Measurements from ENCODE around the gene PRDM9.

The PRDM9 gene

DNA sequence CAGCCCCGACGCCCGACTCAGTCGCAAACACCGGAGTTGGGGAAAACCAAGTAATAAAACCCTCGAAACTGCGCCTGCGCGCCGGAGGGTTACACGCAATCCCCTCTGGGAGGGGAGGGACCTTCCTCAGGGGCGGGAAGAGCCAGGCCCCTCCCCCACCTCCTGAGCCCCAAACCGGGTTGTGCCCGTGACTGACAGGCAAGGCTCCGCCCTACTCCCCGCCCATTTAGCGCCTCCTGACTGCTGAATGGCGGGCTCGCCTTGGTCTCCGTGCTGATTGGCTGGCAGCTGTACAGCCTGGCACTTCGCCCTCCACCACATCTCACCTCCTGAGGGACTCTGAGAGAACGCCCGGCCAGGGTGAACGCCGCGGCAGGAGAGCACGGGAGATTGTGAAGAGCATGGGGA lies at the start of gene PRDM9:
PRDM9 (plus strand) TSS at position 332 of the 408 bp plus-strand sequence. CDS start 1,425 bp downstream, outside the sequence.
- no peak for DNase-seq (ENCODE audit: low spot score)
- TF ChIP-seq, protein P1, sequence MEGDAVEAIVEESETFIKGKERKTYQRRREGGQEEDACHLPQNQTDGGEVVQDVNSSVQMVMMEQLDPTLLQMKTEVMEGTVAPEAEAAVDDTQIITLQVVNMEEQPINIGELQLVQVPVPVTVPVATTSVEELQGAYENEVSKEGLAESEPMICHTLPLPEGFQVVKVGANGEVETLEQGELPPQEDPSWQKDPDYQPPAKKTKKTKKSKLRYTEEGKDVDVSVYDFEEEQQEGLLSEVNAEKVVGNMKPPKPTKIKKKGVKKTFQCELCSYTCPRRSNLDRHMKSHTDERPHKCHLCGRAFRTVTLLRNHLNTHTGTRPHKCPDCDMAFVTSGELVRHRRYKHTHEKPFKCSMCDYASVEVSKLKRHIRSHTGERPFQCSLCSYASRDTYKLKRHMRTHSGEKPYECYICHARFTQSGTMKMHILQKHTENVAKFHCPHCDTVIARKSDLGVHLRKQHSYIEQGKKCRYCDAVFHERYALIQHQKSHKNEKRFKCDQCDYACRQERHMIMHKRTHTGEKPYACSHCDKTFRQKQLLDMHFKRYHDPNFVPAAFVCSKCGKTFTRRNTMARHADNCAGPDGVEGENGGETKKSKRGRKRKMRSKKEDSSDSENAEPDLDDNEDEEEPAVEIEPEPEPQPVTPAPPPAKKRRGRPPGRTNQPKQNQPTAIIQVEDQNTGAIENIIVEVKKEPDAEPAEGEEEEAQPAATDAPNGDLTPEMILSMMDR (conservative IDR thresholded peaks at IDR 0.05; ENCODE audit: low read depth): no peak
- H3K27ac ChIP-seq: no peak within 1 kb of the TSS
- POLR2A ChIA-PET (ENCODE audit: low non-redundant PET): no interaction called here
- CTCF ChIA-PET: interaction anchor here (0.6 kb wide), 1 partner anchor 384 kb away, joined by 3 read pairs; no protein-coding TSS in a partner anchor

GRCh38 chr5:23457780-23458179 lies 49.6 kb upstream of the PRDM9 start:
- TF ChIP-seq, protein P1 (conservative IDR thresholded peaks at IDR 0.05; ENCODE audit: low read depth): no peak
- DNase-seq (ENCODE audit: low spot score): no peak
- H3K27ac ChIP-seq: no peak overlapping the region
- ChIA-PET POLR2A (ENCODE audit: low non-redundant PET) (no interaction called here), CTCF (interaction anchor here (0.7 kb wide), 1 partner anchor 255 kb away, joined by 4 read pairs; no protein-coding TSS in a partner anchor)

DNA sequence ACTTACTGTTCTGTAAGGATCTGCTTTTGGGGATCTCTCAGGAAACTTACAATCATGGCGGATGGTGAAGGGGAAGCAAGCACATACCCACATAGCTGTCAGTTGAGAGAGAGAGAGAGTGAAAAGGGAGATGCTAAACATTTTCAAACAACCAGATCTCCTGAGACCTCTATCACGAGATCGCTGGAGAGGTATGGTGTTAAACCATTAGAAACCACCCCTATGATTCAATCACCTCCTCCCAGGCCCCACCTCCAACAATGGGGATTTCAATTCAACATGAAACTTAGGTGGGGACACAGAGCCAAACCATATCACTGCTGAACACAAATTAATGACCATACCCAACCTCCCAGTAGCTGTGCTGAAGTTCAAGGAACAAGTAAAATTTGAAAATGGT lies 48.2 kb upstream of the PRDM9 start:
- TF ChIP-seq, protein P1 (conservative IDR thresholded peaks at IDR 0.05; ENCODE audit: low read depth): no peak
- ChIA-PET CTCF (interaction anchor here (1.3 kb wide), 1 partner anchor 11 kb away, joined by 4 read pairs; no protein-coding TSS in a partner anchor), POLR2A (ENCODE audit: low non-redundant PET) (no interaction called here)
- H3K27ac ChIP-seq: no peak overlapping the region
- no peak for DNase-seq (ENCODE audit: low spot score)

- ChIA-PET CTCF (no interaction called here), POLR2A (ENCODE audit: low non-redundant PET) (no interaction called here)
- TF ChIP-seq, protein P1 (conservative IDR thresholded peaks at IDR 0.05; ENCODE audit: low read depth): no peak
- H3K27ac ChIP-seq: no peak overlapping the region
- no peak for DNase-seq (ENCODE audit: low spot score)
Measured at GRCh38 chr5:23461576-23461975, 45.8 kb upstream of the PRDM9 start.

- POLR2A ChIA-PET (ENCODE audit: low non-redundant PET): no interaction called here
- CTCF ChIA-PET: no interaction called here
- TF ChIP-seq, protein P1 (conservative IDR thresholded peaks at IDR 0.05; ENCODE audit: low read depth): no peak
- H3K27ac ChIP-seq: no peak overlapping the region
- DNase-seq (ENCODE audit: low spot score): peak; percentile 83
Measured at GRCh38 chr5:23466401-23466912, 41.0 kb upstream of the PRDM9 start.

- CTCF ChIA-PET: no interaction called here
- H3K27ac ChIP-seq: no peak overlapping the region
- TF ChIP-seq, protein P1 (conservative IDR thresholded peaks at IDR 0.05; ENCODE audit: low read depth): no peak
- no peak for DNase-seq (ENCODE audit: low spot score)
- POLR2A ChIA-PET (ENCODE audit: low non-redundant PET): no interaction called here
Measured at GRCh38 chr5:23468658-23469057, 38.8 kb upstream of the PRDM9 start.
